22Rv1 (cell line): ENCODE results near the gene MPL.

Experiments
- CTCF ChIP-seq: fragments of 450-650 bp; IDR thresholded peaks from 2 replicates; pipeline ENCODE4 v1.5.1; 2017; ENCODE audit warnings: mild to moderate bottlenecking
- ZFX ChIP-seq: fragments of 450-650 bp; IDR thresholded peaks from 2 replicates; pipeline ENCODE4 v1.6.1; 2017; ENCODE audit warnings: antibody characterized with exemption, borderline replicate concordance

- TF ChIP-seq CTCF, result no peak
- no peak for TF ChIP-seq ZFX
These were observed 52.0 kb downstream of the MPL start, which contains the start of the genes MED8 and SZT2 for GRCh38 chr1:43389326-43390313.
